IMR-90 (cell line): Measurements from ENCODE around the gene IL15RA. TPM values are rescaled to one million over a fixed set of nuclear protein-coding genes. Genes with fewer than 3 reads are reported as not detected.

Experiments
- ATAC-seq: fragments of 200-7000 bp; cut with Tn5 transposase; 2 replicates; pipeline ENCODE4 v1.9.1; 2020; ENCODE audit warnings: low read depth, mild to moderate bottlenecking, moderate library complexity
- BruUV-seq: library from RNA; stranded (reverse); fragments of 400-500 nt; replicated peaks from 2 replicates; lab custom pipeline; 2021; lab: Mats Ljungman, UMichigan
- CTCF ChIA-PET: fragments of 300-600 bp; formaldehyde crosslinking; extraction: SDS; loops from one replicate; lab custom pipeline; 2021; ENCODE audit warnings: antibody characterized with exemption; lab: Yijun Ruan, JAX
- POLR2A ChIA-PET: fragments of 300-600 bp; sonication (Branson Sonifier 250); formaldehyde crosslinking; loops from one replicate; lab custom pipeline; 2022; ENCODE audit warnings: antibody characterized with exemption; ENCODE audit not compliant: unreplicated experiment; lab: Charles Lee
- DNase-seq: peaks from one replicate; pipeline ENCODE4 v3.0.0; 2013
- H2AFZ ChIP-seq: replicated peaks from 2 replicates; pipeline ENCODE3; 2013; ENCODE audit warnings: low read length, mild to moderate bottlenecking; ENCODE audit not compliant: poor library complexity
- H2AK5ac ChIP-seq: 2 replicates; pipeline ENCODE4 v1.6.1; 2013; ENCODE audit warnings: low read depth, low read length, inconsistent platforms
- H2AK9ac ChIP-seq: replicated peaks from 2 replicates; pipeline ENCODE3; 2013; ENCODE audit warnings: mild to moderate bottlenecking, low read depth, low read length, moderate library complexity; ENCODE audit not compliant: poor library complexity
- H2BK120ac ChIP-seq: 2 replicates; pipeline ENCODE4 v1.6.1; 2013; ENCODE audit warnings: low read depth, low read length, inconsistent platforms
- H2BK15ac ChIP-seq: 3 replicates; pipeline ENCODE4 v1.6.1; 2013; ENCODE audit warnings: low read depth, low read length, inconsistent platforms
- H2BK20ac ChIP-seq: 2 replicates; pipeline ENCODE4 v1.6.1; 2013; ENCODE audit warnings: low read depth, mild to moderate bottlenecking, inconsistent platforms, low read length, moderate library complexity
- H2BK5ac ChIP-seq: 2 replicates; pipeline ENCODE4 v1.6.1; 2013; ENCODE audit warnings: mild to moderate bottlenecking, low read depth, low read length, inconsistent platforms; ENCODE audit not compliant: poor library complexity, severe bottlenecking
- H3K14ac ChIP-seq: replicated peaks from 2 replicates; pipeline ENCODE4 v1.6.1; 2013; ENCODE audit warnings: low read depth, low read length, inconsistent platforms
- H3K18ac ChIP-seq: 2 replicates; pipeline ENCODE4 v1.6.1; 2013; ENCODE audit warnings: low read depth, low read length, control low read depth
- H3K23ac ChIP-seq: 2 replicates; pipeline ENCODE4 v1.6.1; 2013; ENCODE audit warnings: low read depth, low read length, inconsistent platforms
- H3K27ac ChIP-seq: 2 replicates; pipeline ENCODE4 v1.5.1; 2013; ENCODE audit warnings: mild to moderate bottlenecking, control low read depth, low read length; ENCODE audit not compliant: insufficient read depth
- H3K27me3 ChIP-seq: 2 replicates; pipeline ENCODE4 v1.6.1; 2013; ENCODE audit warnings: low read length; ENCODE audit not compliant: control insufficient read depth, insufficient read depth
- H3K36me3 ChIP-seq: 2 replicates; pipeline ENCODE4 v1.6.1; 2013; ENCODE audit warnings: low read length, mixed read lengths; ENCODE audit not compliant: control insufficient read depth, insufficient read depth
- H3K4ac ChIP-seq: 2 replicates; pipeline ENCODE4 v1.6.1; 2013; ENCODE audit warnings: low read depth, low read length, inconsistent platforms
- H3K4me1 ChIP-seq: 2 replicates; pipeline ENCODE4 v1.6.1; 2013; ENCODE audit warnings: low read length, mixed read lengths; ENCODE audit not compliant: control insufficient read depth, insufficient read depth
- H3K4me2 ChIP-seq: 2 replicates; pipeline ENCODE4 v1.6.1; 2013; ENCODE audit warnings: low read depth, mild to moderate bottlenecking, control low read depth, low read length, moderate library complexity
- H3K4me3 ChIP-seq: 2 replicates; pipeline ENCODE4 v1.5.1; 2013; ENCODE audit warnings: low read depth, mild to moderate bottlenecking, control low read depth, low read length, moderate library complexity; ENCODE audit not compliant: insufficient read depth
- H3K56ac ChIP-seq: 2 replicates; pipeline ENCODE4 v1.6.1; 2013; ENCODE audit warnings: low read length, inconsistent platforms; ENCODE audit not compliant: insufficient read depth; ENCODE audit errors: extremely low read depth
- H3K79me1 ChIP-seq, 2 experiments: 2 replicates each; pipeline ENCODE4 v1.6.1; 2013; ENCODE audit warnings: low read length in 2 of 2, inconsistent platforms in 1 of 2, low read depth in 1 of 2
- H3K9ac ChIP-seq: 2 replicates; pipeline ENCODE4 v1.6.1; 2013; ENCODE audit warnings: low read depth, low read length, control low read depth
- H3K9me1 ChIP-seq: 2 replicates; pipeline ENCODE4 v1.6.1; 2013; ENCODE audit warnings: low read length, inconsistent platforms; ENCODE audit not compliant: insufficient read depth
- H3K9me3 ChIP-seq: 2 replicates; pipeline ENCODE4 v1.6.1; 2013; ENCODE audit warnings: low read length; ENCODE audit not compliant: control insufficient read depth, insufficient read depth
- H4K20me1 ChIP-seq: 2 replicates; pipeline ENCODE4 v1.6.1; 2013; ENCODE audit warnings: low read length, inconsistent platforms; ENCODE audit not compliant: insufficient read depth
- H4K5ac ChIP-seq: 2 replicates; pipeline ENCODE4 v1.6.1; 2013; ENCODE audit warnings: mild to moderate bottlenecking, low read depth, low read length, control low read depth
- H4K8ac ChIP-seq, 2 experiments: 2 replicates each; pipeline ENCODE4 v1.6.1; 2013; ENCODE audit warnings: low read depth in 2 of 2, low read length in 2 of 2, control low read depth in 1 of 2, inconsistent platforms in 1 of 2
- H4K91ac ChIP-seq: 2 replicates; pipeline ENCODE4 v1.6.1; 2013; ENCODE audit warnings: low read depth, low read length, inconsistent platforms; ENCODE audit not compliant: insufficient read depth
- BHLHE40 ChIP-seq: fragments of 150-350 bp; IDR thresholded peaks from 2 replicates; pipeline ENCODE4 v1.6.1; 2016; ENCODE audit warnings: mild to moderate bottlenecking, low read depth, low read length
- CEBPB ChIP-seq: IDR thresholded peaks from 2 replicates; pipeline ENCODE4 v1.6.1; 2012; ENCODE audit warnings: low read depth, low read length, improper control_type of control experiment
- CTCF ChIP-seq: conservative IDR thresholded peaks from 2 replicates; pipeline ENCODE4 v1.5.1; 2012; ENCODE audit warnings: mild to moderate bottlenecking, low read depth, low read length, improper control_type of control experiment
- FOS ChIP-seq: fragments of 150-350 bp; IDR thresholded peaks from 2 replicates; pipeline ENCODE4 v1.6.1; 2016; ENCODE audit warnings: low read depth, low read length
- MAFK ChIP-seq: IDR thresholded peaks from 2 replicates; pipeline ENCODE4 v1.6.1; 2012; ENCODE audit warnings: low read depth, low read length, improper control_type of control experiment
- RAD21 ChIP-seq: IDR thresholded peaks from 2 replicates; pipeline ENCODE4 v1.6.1; 2012; ENCODE audit warnings: low read length, improper control_type of control experiment
- RCOR1 ChIP-seq: IDR thresholded peaks from 2 replicates; pipeline ENCODE4 v1.6.1; 2012; ENCODE audit warnings: mild to moderate bottlenecking, low read length, improper control_type of control experiment; ENCODE audit not compliant: insufficient replicate concordance
- SMC3 ChIP-seq: fragments of 150-350 bp; IDR thresholded peaks from 2 replicates; pipeline ENCODE4 v1.6.1; 2016; ENCODE audit warnings: low read depth, mild to moderate bottlenecking, antibody characterized with exemption, low read length, moderate library complexity
- WGBS, 2 experiments: methylation state at CpG; one replicate each; pipeline versions ENCODE4 v1.1.5 to v1.1.7; 2013; ENCODE audit warnings: missing lambda C conversion rate in 2 of 2; ENCODE audit not compliant: insufficient read length in 1 of 2; ENCODE audit errors: extremely low coverage in 2 of 2; 5-methylcytosine and 5-hydroxymethylcytosine counted together
- dilution Hi-C: fragments of 300-500 bp; cut with HindIII; formaldehyde crosslinking; loops from one replicate; pipeline ENCODE4 v1.14.3; 2018; ENCODE audit warnings: low sequenced_read_pairs; ENCODE audit not compliant: unreplicated experiment
- in situ Hi-C: fragments of 300-500 bp; cut with MboI; formaldehyde crosslinking; loops from 3 replicates; pipeline ENCODE4 v1.14.3; 2019; ENCODE audit warnings: low sequenced_read_pairs, inconsistent platforms, mixed read lengths
- intact Hi-C: fragments of 100-400 bp; cut with micrococcal nuclease; formaldehyde crosslinking; loops from 2 replicates; pipeline ENCODE4 v1.10.0; 2022
- polyA plus RNA-seq, 3 experiments: library from polyadenylated mRNA; depleted of rRNA; stranded (reverse); fragments of >200 nt; gene quantifications; 2 replicates each; pipeline ENCODE4 v1.2.3, GENCODE V29; 2012; ENCODE audit warnings: low replicate concordance in 1 of 3
- total RNA-seq: library from RNA; depleted of rRNA; stranded (reverse); fragments of >200 nt; gene quantifications from 2 replicates; pipeline ENCODE4 v1.2.3, GENCODE V29; 2012

Gene IL15RA
- total and polyA plus RNA-seq, 2 of the 4 experiments (the other 2 are of a cell fraction), result 2.0 to 7.6 TPM

GRCh38 chr10:5911670-5912069 lies 65.7 kb downstream of the IL15RA start:
- Histone ChIP-seq H3K27ac (no peak overlapping the region), H3K9ac (no peak overlapping the region), H3K18ac (no peak overlapping the region), H3K9me3 (no peaks in the 10 kb centered on the region), H2AK5ac (no peak overlapping the region), H3K56ac (no peak overlapping the region), H3K14ac (no peak overlapping the region), H3K79me1 (peaks cover 7 to 59% of the 10 kb centered on the region in 2 experiments), H2BK120ac (no peak overlapping the region), H3K4me2 (no peak overlapping the region), H2AFZ (no peak overlapping the region), H3K4me3 (no peak overlapping the region), H3K36me3 (peaks cover 64% of the 10 kb centered on the region), H3K27me3 (no peaks in the 10 kb centered on the region), H2BK20ac (no peak overlapping the region), H2BK15ac (no peak overlapping the region), H4K5ac (no peak overlapping the region), H4K20me1 (0 out of 2 replicates have a peak, but pooled peaks cover 3% of the 10 kb centered on the region), H4K91ac (no peak overlapping the region), H2AK9ac (no peak overlapping the region), H3K23ac (no peak overlapping the region), H3K4me1 (no peaks in the 10 kb centered on the region), H3K9me1 (peaks cover 20% of the 10 kb centered on the region; the same call in 1 of the 2 replicates), H3K4ac (no peak overlapping the region), H4K8ac (no peak overlapping the region), H2BK5ac (no peak overlapping the region)
- ATAC-seq (no peak), DNase-seq (no peak)
- 93% methylated on average over 3 of the region's 4 CpGs; no CpG with 5 or more reads in 1 of the 2 experiments for WGBS, 2 experiments
- dilution Hi-C loops, result no loop called here
- ChIA-PET CTCF (no interaction called here), POLR2A (no interaction called here)
- intact Hi-C loops, result no loop called here
- in situ Hi-C loops, result no loop called here
- TF ChIP-seq MAFK (no peak), CEBPB (no peak), BHLHE40 (no peak), RAD21 (no peak), FOS (no peak), SMC3 (no peak), CTCF (no peak), RCOR1 (no peak)
- BruUV-seq, result no TSS peak
